A172 (cell line): Measurements from ENCODE around the gene ASNSD1. TPM values are rescaled to one million over a fixed set of nuclear protein-coding genes. Genes with fewer than 3 reads are reported as not detected.
"Not testable (repeated sequence)": the region's sequence is repeated elsewhere in the genome, so short reads cannot be mapped to it uniquely, and the experiment has no call there.

ENCODE experiments used
- DNase-seq: peaks from one replicate; pipeline ENCODE4 v3.0.0-alpha.2; 2015; ENCODE audit warnings: low spot score
- total RNA-seq: library from RNA; depleted of rRNA; stranded (reverse); fragments of >200 nt; shearing (Covaris generic); gene quantifications from 2 replicates; pipeline ENCODE4 v1.2.3, GENCODE V29; 2014; rRNA removed

The ASNSD1 gene
- total RNA-seq, 1 experiment from 2014 or later, result 113 TPM

GRCh38 chr2:189685540-189686229, 24.4 kb downstream of the ASNSD1 start:
- DNase-seq, result peak; percentile 39

- DNase-seq, result not testable (repeated sequence)
Observed at GRCh38 chr2:189687796-189688195, 26.5 kb downstream of the ASNSD1 start.

GRCh38 chr2:189696223-189696622, 35.0 kb downstream of the ASNSD1 start:
- DNase-seq, result no peak

GRCh38 chr2:189698020-189698887, 37.0 kb downstream of the ASNSD1 start:
- DNase-seq, result peak; percentile 56

- no peak for DNase-seq
Observed at GRCh38 chr2:189700681-189701080, 39.4 kb downstream of the ASNSD1 start.

- DNase-seq, result no peak
Observed at GRCh38 chr2:189702071-189702470, 40.8 kb downstream of the ASNSD1 start.

- no peak for DNase-seq
Observed at GRCh38 chr2:189709501-189710221, 48.4 kb downstream of the ASNSD1 start.

- not testable (repeated sequence) for DNase-seq
Observed at GRCh38 chr2:189717593-189717992, 56.3 kb downstream of the ASNSD1 start.

GRCh38 chr2:189719571-189719970, 58.3 kb downstream of the ASNSD1 start:
- DNase-seq, result no peak

Other genes starting within 250 kb of the ASNSD1 start
- gene WDR75, start 220.0 kb upstream of the ASNSD1 start, total RNA-seq, result 63.3 and 79.0 TPM in 2 replicates
- 1.2 and 1.4 TPM in 2 replicates for gene SLC40A1, start 80.7 kb upstream of the ASNSD1 start, total RNA-seq
- 4.7 and 14.5 TPM in 2 replicates for gene ANKAR, start 13.2 kb downstream of the ASNSD1 start, total RNA-seq
- 18.9 and 20.1 TPM in 2 replicates for gene OSGEPL1, start 101.3 kb downstream of the ASNSD1 start, total RNA-seq
- 128 and 137 TPM in 2 replicates for gene ORMDL1, start 122.9 kb downstream of the ASNSD1 start, total RNA-seq
- 26.9 and 28.1 TPM in 2 replicates for gene PMS1, start 123.0 kb downstream of the ASNSD1 start, total RNA-seq